Hematopoietic multipotent progenitor cell treated with erythropoietin and hydrocortisone succinate and interleukin-3 and kit ligand, for 6 days (in vitro differentiated cells): ENCODE measurements around the gene MIP.
A peak's percentile ranks its signal among the peaks of the same experiment; 100 is the strongest.
"Not testable (repeated sequence)": the region's sequence is repeated elsewhere in the genome, so short reads cannot be mapped to it uniquely, and the experiment has no call there.

Source experiments
- DNase-seq: peaks from one replicate; pipeline ENCODE4 v3.0.0-alpha.2; 2015

MIP gene

GRCh38 chr12:56454557-56454956 is at the start of gene MIP:
TSS of gene MIP (minus strand) at chr12:56454657. CDS start at chr12:56454613, 44 bp downstream.
- no peak for DNase-seq

- not testable (repeated sequence) for DNase-seq
These were observed 45.4 kb upstream of the MIP start for GRCh38 chr12:56499879-56500278.

- not testable (repeated sequence) for DNase-seq
These were observed 45.0 kb upstream of the MIP start for GRCh38 chr12:56499452-56499851.

GRCh38 chr12:56498126-56498902 is 43.9 kb upstream of the MIP start:
- DNase-seq: not testable (repeated sequence)

DNA sequence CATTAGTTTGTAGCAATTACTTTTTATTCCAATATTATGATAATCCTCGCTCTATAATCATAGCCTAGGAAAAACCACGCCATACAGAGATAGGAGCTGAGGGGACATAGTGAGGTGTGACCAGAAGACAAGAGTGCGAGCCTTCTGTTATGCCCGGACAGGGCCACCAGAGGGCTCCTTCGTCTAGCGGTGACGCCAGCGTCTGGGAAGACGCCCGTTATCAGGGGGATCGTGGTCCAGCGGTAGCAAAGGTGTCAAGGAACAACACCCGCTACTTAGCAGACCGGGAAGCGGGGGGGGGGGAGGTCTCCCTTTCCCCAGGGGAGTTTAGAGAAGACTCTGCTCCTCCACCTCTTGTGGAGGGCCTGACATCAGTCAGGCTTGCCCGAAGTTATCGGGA is 42.2 kb upstream of the MIP start:
- DNase-seq: peak; percentile 51

- not testable (repeated sequence) for DNase-seq
These were observed 40.0 kb upstream of the MIP start for GRCh38 chr12:56494481-56494880.

GRCh38 chr12:56494106-56494415 is 39.6 kb upstream of the MIP start:
- DNase-seq: not testable (repeated sequence)

DNA sequence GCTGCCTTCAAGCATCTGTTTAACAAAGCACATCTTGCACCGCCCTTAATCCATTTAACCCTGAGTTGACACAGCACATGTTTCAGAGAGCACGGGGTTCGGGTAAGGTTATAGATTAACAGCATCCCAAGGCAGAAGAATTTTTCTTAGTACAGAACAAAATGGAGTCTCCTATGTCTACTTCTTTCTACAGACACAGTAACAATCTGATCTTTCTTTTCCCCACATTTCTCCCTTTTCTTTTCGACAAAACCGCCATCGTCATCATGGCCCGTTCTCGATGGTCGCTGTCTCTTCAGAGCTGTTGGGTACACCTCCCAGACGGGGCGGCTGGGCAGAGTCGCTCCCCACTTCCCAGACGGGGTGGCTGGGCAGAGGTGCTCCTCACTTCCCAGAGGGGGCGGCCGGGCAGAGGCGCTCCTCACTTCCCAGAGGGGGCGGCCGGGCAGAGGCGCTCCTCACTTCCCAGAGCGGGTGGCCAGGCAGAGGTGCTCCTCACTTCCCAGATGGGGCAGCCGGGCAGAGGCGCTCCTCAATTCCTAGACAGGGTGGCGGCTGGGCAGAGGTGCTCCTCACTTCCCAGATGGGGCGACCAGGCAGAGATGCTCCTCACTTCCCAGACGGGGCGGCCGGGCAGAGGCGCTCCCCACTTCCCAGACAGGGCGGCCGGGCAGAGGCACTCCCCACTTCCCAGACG is 39.1 kb upstream of the MIP start:
- not testable (repeated sequence) for DNase-seq

GRCh38 chr12:56490360-56490759 is 35.9 kb upstream of the MIP start:
- no peak for DNase-seq

DNA sequence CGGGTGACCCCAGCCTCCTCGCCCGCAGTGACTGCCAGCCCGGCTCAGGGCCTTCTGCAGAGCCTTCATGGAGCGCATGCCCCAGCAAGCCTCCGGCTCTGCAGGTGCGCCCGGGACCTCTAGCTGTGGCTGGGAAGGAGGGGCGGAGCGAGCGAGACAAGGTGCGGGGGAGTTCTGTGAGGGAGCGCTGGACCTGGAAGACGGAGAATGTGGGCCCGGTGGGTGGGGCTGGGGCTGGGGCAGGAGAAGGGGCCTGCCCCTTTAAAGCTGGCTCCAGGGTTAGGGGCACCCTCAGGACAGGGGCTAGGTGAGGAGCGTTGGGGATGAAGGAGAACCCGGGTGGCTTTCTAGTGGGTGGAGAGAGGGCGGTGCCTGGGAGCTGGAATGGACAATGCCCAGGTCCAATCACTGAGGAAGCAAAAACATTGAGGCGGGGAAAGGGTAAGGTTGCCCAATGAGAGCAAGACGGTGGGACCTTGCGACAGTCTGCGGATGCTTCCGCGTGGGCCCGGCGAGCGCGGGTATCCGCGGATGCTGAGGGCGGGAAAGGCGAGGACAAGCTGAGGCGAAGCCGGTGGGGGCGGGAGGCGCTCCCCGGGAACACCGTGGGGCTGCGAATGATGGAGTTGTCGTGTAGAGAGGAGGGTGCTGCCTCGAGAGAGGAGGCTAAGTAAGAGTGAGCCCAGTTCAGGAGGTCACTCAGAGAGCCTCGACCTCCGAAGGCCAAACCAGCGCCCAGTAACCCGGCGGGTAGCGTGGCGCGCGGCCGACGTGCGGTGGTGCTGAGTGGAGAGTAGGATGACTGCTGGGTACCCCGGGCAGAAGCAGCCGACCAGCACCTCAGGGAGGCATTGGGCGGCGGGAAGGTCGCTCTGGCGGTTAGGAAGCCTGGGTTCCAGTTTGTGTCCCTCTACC is 33.8 kb upstream of the MIP start, which contains the start of gene GLS2:
Gene GLS2 (minus strand): TSS at position 121 of the 915 bp plus-strand sequence. CDS start 43 bp downstream, at position 78.
- DNase-seq: peak; percentile 72

- DNase-seq: peak; percentile 29
These were observed 33.1 kb upstream of the MIP start for GRCh38 chr12:56487448-56488040.

GRCh38 chr12:56486694-56487093 is 32.2 kb upstream of the MIP start:
- DNase-seq: no peak

- no peak for DNase-seq
These were observed 30.1 kb upstream of the MIP start for GRCh38 chr12:56484566-56484965.

- no peak for DNase-seq
These were observed 25.2 kb upstream of the MIP start for GRCh38 chr12:56479625-56480024.

- DNase-seq: no peak
These were observed 23.2 kb upstream of the MIP start for GRCh38 chr12:56477521-56478225.

GRCh38 chr12:56476972-56477432 is 22.5 kb upstream of the MIP start:
- DNase-seq: no peak

- no peak for DNase-seq
These were observed 21.7 kb upstream of the MIP start for GRCh38 chr12:56476143-56476542.

GRCh38 chr12:56474389-56474788 is 19.9 kb upstream of the MIP start:
- DNase-seq: no peak

- DNase-seq: peak; percentile 78
These were observed 14.8 kb upstream of the MIP start for GRCh38 chr12:56469007-56469930.

DNA sequence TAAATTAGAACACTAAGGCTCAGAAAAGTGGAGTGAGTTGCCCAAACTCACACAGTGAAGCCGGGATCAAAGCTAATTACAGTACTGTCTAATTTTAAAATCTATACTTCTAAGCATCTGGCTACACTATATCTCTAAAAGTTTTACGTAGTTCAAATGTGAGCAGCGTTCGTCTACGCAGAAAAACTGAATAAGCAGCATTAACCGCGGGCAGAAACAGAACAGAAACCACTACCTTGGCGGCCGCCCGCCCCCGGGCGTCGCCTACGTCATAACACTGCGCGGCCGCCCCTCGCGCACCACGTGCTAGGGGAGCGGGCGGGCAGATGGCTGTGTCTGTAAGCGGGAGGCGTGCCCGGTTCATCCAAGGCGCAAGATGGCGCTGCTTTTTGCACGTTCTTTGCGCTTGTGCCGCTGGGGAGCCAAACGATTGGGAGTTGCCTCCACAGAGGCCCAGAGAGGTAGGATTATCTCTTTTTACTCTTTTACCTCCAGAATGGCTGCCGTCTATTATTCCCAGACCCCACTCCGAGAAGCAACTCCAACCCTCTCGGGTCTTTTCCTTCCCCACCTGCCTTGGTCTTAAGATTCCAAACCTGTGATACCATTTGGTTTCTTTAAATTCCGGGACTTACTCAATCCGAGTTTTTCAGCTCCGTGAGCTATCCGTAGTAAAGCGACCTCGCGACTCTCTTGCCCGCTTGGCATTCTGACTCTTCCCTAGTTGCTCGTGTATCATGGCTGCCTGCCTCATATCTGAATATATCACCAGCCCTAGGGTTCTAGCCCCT is 14.0 kb upstream of the MIP start, which contains the start of gene SPRYD4:
Gene SPRYD4 (plus strand): TSS at position 363 of the 791 bp plus-strand sequence. CDS start 14 bp downstream, at position 377.
- peak; percentile 96 for DNase-seq
